Left ventricle myocardium superior (tissue), 1 donor: Measurements from ENCODE around the gene LRRTM2. TPM values are rescaled to one million over a fixed set of nuclear protein-coding genes. Genes with fewer than 3 reads are reported as not detected.

ENCODE experiments used
- ATAC-seq: fragments of 200-7000 bp; cut with Tn5 transposase; one replicate; pipeline ENCODE4 v1.9.1; 2020; ENCODE audit warnings: mild to moderate bottlenecking, moderate library complexity
- DNase-seq: peaks from one replicate; pipeline ENCODE4 v3.0.0-alpha.2; 2020
- intact Hi-C: fragments of 100-400 bp; cut with micrococcal nuclease; formaldehyde crosslinking; loops from one replicate; pipeline ENCODE4 v1.11.0; 2022
- total RNA-seq: library from RNA; stranded (reverse); fragmentation: NEBNext Ultra II Directional; extraction: Animal tissue kit (Norgen Biotek cat#: 25700); gene quantifications from one replicate; pipeline ENCODE4 v1.2.1, GENCODE V29; 2021
- donor health status: DM: no; HTN: yes; CAD: no; lungs with severe emphysema.

LRRTM2 gene
- total RNA-seq, 1 donor from 2014 or later: 0.12 TPM

- ATAC-seq: no peak
- intact Hi-C loops: no loop called here
- no peak for DNase-seq
Observed at GRCh38 chr5:138884554-138884953, 9.4 kb upstream of the LRRTM2 start.

GRCh38 chr5:138884094-138884493 lies 9.0 kb upstream of the LRRTM2 start:
- ATAC-seq (no peak), DNase-seq (no peak)
- intact Hi-C loops: no loop called here

GRCh38 chr5:138883211-138883610 lies 8.1 kb upstream of the LRRTM2 start:
- ATAC-seq: no peak
- DNase-seq: no peak
- intact Hi-C loops: no loop called here

- DNase-seq: no peak
- intact Hi-C loops: no loop called here
- ATAC-seq: peak; percentile 35
Observed at GRCh38 chr5:138878437-138879235, 3.5 kb upstream of the LRRTM2 start.

- intact Hi-C loops: no loop called here
- DNase-seq: no peak
- ATAC-seq: no peak
Observed at GRCh38 chr5:138876811-138877210, 1.7 kb upstream of the LRRTM2 start.

- intact Hi-C loops: no loop called here
- ATAC-seq (no peak), DNase-seq (no peak)
Observed at GRCh38 chr5:138875946-138876345, 811 bp upstream of the LRRTM2 start.

- no peak for DNase-seq
- no peak for ATAC-seq
- intact Hi-C loops: no loop called here
Observed at GRCh38 chr5:138875552-138875875, 379 bp upstream of the LRRTM2 start.

GRCh38 chr5:138874241-138874640 lies 894 bp downstream of the LRRTM2 start:
- ATAC-seq: peak; percentile 11
- intact Hi-C loops: no loop called here
- DNase-seq: no peak

GRCh38 chr5:138873466-138874221 lies 1.5 kb downstream of the LRRTM2 start:
- ATAC-seq: peak; percentile 37
- intact Hi-C loops: no loop called here

GRCh38 chr5:138872841-138873465 lies 2.2 kb downstream of the LRRTM2 start:
- intact Hi-C loops: no loop called here

More at GRCh38 chr5:138873466-138874221, 1.5 kb downstream of the LRRTM2 start:
- DNase-seq: no peak

GRCh38 chr5:138870611-138871010 lies 4.5 kb downstream of the LRRTM2 start:
- peak; percentile 11 for ATAC-seq
- DNase-seq: no peak
- intact Hi-C loops: no loop called here

More at GRCh38 chr5:138872841-138873465, 2.2 kb downstream of the LRRTM2 start:
- DNase-seq: no peak
- no peak for ATAC-seq

GRCh38 chr5:138869763-138870500 lies 5.2 kb downstream of the LRRTM2 start:
- no peak for ATAC-seq
- no peak for DNase-seq
- intact Hi-C loops: no loop called here

GRCh38 chr5:138869038-138869437 lies 6.1 kb downstream of the LRRTM2 start:
- ATAC-seq (no peak), DNase-seq (no peak)
- intact Hi-C loops: no loop called here

GRCh38 chr5:138867011-138867410 lies 8.1 kb downstream of the LRRTM2 start:
- intact Hi-C loops: no loop called here
- no peak for ATAC-seq

GRCh38 chr5:138853132-138853531 lies 22.0 kb downstream of the LRRTM2 start:
- no peak for ATAC-seq
- no peak for DNase-seq
- intact Hi-C loops: no loop called here

More at GRCh38 chr5:138867011-138867410, 8.1 kb downstream of the LRRTM2 start:
- no peak for DNase-seq

GRCh38 chr5:138850865-138851435 lies 24.2 kb downstream of the LRRTM2 start:
- DNase-seq (no peak), ATAC-seq (no peak)
- intact Hi-C loops: no loop called here

GRCh38 chr5:138849882-138850281 lies 25.3 kb downstream of the LRRTM2 start:
- ATAC-seq: no peak
- intact Hi-C loops: no loop called here
- DNase-seq: no peak

GRCh38 chr5:138849439-138849838 lies 25.7 kb downstream of the LRRTM2 start:
- intact Hi-C loops: no loop called here
- DNase-seq (no peak), ATAC-seq (peak; percentile 11)

GRCh38 chr5:138844812-138845513 lies 30.2 kb downstream of the LRRTM2 start:
- DNase-seq (no peak), ATAC-seq (peak; percentile 48)
- intact Hi-C loops: no loop called here
